H9 (cell line): ENCODE data around the gene AP2A2. TPM values are rescaled to one million over a fixed set of nuclear protein-coding genes. Genes with fewer than 3 reads are reported as not detected.

Experiments used
- DNase-seq: peaks from one replicate; pipeline ENCODE4 v3.0.0-alpha.2; 2017
- H2AFZ ChIP-seq: one replicate; pipeline ENCODE4 v1.6.1; 2013; ENCODE audit warnings: mild to moderate bottlenecking, low read length, control low read depth, moderate library complexity
- H2AK5ac ChIP-seq: 2 replicates; pipeline ENCODE4 v1.6.1; 2013; ENCODE audit warnings: low read length, control low read depth, mixed read lengths; ENCODE audit not compliant: insufficient read length
- H2BK120ac ChIP-seq: one replicate; pipeline ENCODE4 v1.6.1; 2013; ENCODE audit warnings: low read depth, mild to moderate bottlenecking, low read length, control low read depth, inconsistent platforms; ENCODE audit not compliant: poor library complexity, severe bottlenecking
- H2BK12ac ChIP-seq: 2 replicates; pipeline ENCODE4 v1.6.1; 2013; ENCODE audit warnings: low read length, control low read depth, mixed read lengths, low read depth; ENCODE audit not compliant: insufficient read length
- H2BK15ac ChIP-seq: 2 replicates; pipeline ENCODE4 v1.6.1; 2013; ENCODE audit warnings: low read depth, low read length, control low read depth
- H2BK20ac ChIP-seq: one replicate; pipeline ENCODE4 v1.6.1; 2013; ENCODE audit warnings: low read depth, mild to moderate bottlenecking, low read length, control low read depth, inconsistent platforms; ENCODE audit not compliant: poor library complexity, severe bottlenecking
- H2BK5ac ChIP-seq: 2 replicates; pipeline ENCODE4 v1.6.1; 2013; ENCODE audit warnings: low read length, control low read depth, mixed read lengths; ENCODE audit not compliant: insufficient read length
- H3K14ac ChIP-seq: 2 replicates; pipeline ENCODE4 v1.6.1; 2013; ENCODE audit warnings: low read length, control low read depth; ENCODE audit not compliant: insufficient read depth
- H3K18ac ChIP-seq: 2 replicates; pipeline ENCODE4 v1.6.1; 2013; ENCODE audit warnings: low read depth, mild to moderate bottlenecking, mixed read lengths, low read length, control low read depth; ENCODE audit not compliant: insufficient read length
- H3K23ac ChIP-seq: 2 replicates; pipeline ENCODE4 v1.6.1; 2013; ENCODE audit warnings: low read length, control low read depth, mixed read lengths, low read depth; ENCODE audit not compliant: insufficient read length
- H3K23me2 ChIP-seq: 2 replicates; pipeline ENCODE4 v1.6.1; 2013; ENCODE audit warnings: low read depth, mild to moderate bottlenecking, mixed read lengths, low read length, control low read depth; ENCODE audit not compliant: insufficient read length, poor library complexity, severe bottlenecking
- H3K27ac ChIP-seq: 2 replicates; pipeline ENCODE4 v1.5.1; 2013; ENCODE audit warnings: low read length, control low read depth, mixed read lengths, low read depth; ENCODE audit not compliant: insufficient read length
- H3K27me3 ChIP-seq: 2 replicates; pipeline ENCODE4 v1.6.1; 2013; ENCODE audit warnings: low read length, control low read depth, inconsistent platforms; ENCODE audit not compliant: insufficient read depth
- H3K4ac ChIP-seq: 2 replicates; pipeline ENCODE4 v1.6.1; 2013; ENCODE audit warnings: low read depth, mild to moderate bottlenecking, control low read depth, inconsistent platforms, low read length, moderate library complexity
- H3K4me1 ChIP-seq: 2 replicates; pipeline ENCODE4 v1.6.1; 2013; ENCODE audit warnings: low read length, control low read depth, inconsistent platforms; ENCODE audit not compliant: insufficient read depth
- H3K4me2 ChIP-seq: 2 replicates; pipeline ENCODE4 v1.6.1; 2013; ENCODE audit warnings: low read length, control low read depth, mixed read lengths; ENCODE audit not compliant: insufficient read length, insufficient read depth
- H3K56ac ChIP-seq: 2 replicates; pipeline ENCODE4 v1.6.1; 2013; ENCODE audit warnings: low read depth, mild to moderate bottlenecking, mixed read lengths, low read length, control low read depth; ENCODE audit not compliant: insufficient read length
- H3K79me1 ChIP-seq: 2 replicates; pipeline ENCODE4 v1.6.1; 2013; ENCODE audit warnings: low read depth, mild to moderate bottlenecking, moderate library complexity, low read length, control low read depth, inconsistent platforms; ENCODE audit not compliant: insufficient read depth, poor library complexity, severe bottlenecking
- H3K79me2 ChIP-seq: 2 replicates; pipeline ENCODE4 v1.6.1; 2013; ENCODE audit warnings: low read length, control low read depth, inconsistent platforms; ENCODE audit not compliant: insufficient read depth
- H3K9ac ChIP-seq: 2 replicates; pipeline ENCODE4 v1.6.1; 2013; ENCODE audit warnings: low read length, control low read depth, mixed read lengths; ENCODE audit not compliant: insufficient read length; ENCODE audit errors: extremely low read depth
- H3K9me3 ChIP-seq: one replicate; pipeline ENCODE4 v1.6.1; 2013; ENCODE audit warnings: low read depth, low read length, inconsistent platforms; ENCODE audit not compliant: control insufficient read depth
- H3T11ph ChIP-seq: one replicate; pipeline ENCODE4 v1.6.1; 2013; ENCODE audit warnings: mild to moderate bottlenecking, low read length, control low read depth, inconsistent platforms
- H4K20me1 ChIP-seq: one replicate; pipeline ENCODE4 v1.6.1; 2013; ENCODE audit not compliant: control insufficient read depth, insufficient read length, insufficient read depth
- H4K5ac ChIP-seq: 2 replicates; pipeline ENCODE4 v1.6.1; 2013; ENCODE audit warnings: low read depth, mild to moderate bottlenecking, mixed read lengths, low read length, control low read depth; ENCODE audit not compliant: insufficient read length
- H4K8ac ChIP-seq: replicated peaks from 2 replicates; pipeline ENCODE4 v1.6.1; 2013; ENCODE audit warnings: low read length, control low read depth, mixed read lengths, low read depth; ENCODE audit not compliant: insufficient read length
- H4K91ac ChIP-seq: 2 replicates; pipeline ENCODE4 v1.6.1; 2013; ENCODE audit warnings: low read depth, mild to moderate bottlenecking, moderate library complexity, mixed read lengths, low read length, control low read depth; ENCODE audit not compliant: insufficient read length
- H3K27ac Mint-ChIP-seq, 3 experiments: 2 replicates in 2 of 3; 3 replicates in 1 of 3; pipeline ENCODE4 v1.8.0; 2020 to 2021; ENCODE audit warnings: mixed read lengths in 3 of 3, mild to moderate bottlenecking in 1 of 3, moderate library complexity in 1 of 3
- H3K27me3 Mint-ChIP-seq: 2 replicates; pipeline ENCODE4 v1.8.0; 2021; ENCODE audit warnings: low read depth, mild to moderate bottlenecking, moderate library complexity, mixed read lengths
- H3K36me3 Mint-ChIP-seq, 3 experiments: 2 replicates in 2 of 3; 3 replicates in 1 of 3; pipeline ENCODE4 v1.8.0; 2020 to 2021; ENCODE audit warnings: low read depth in 3 of 3, mixed read lengths in 3 of 3; ENCODE audit not compliant: insufficient read depth in 1 of 3
- H3K4me1 Mint-ChIP-seq, 2 experiments: 2 replicates each; pipeline ENCODE4 v1.8.0; 2020; ENCODE audit warnings: mixed read lengths in 2 of 2
- H3K4me3 Mint-ChIP-seq, 2 experiments: 2 replicates in 1 of 2; 3 replicates in 1 of 2; pipeline ENCODE4 v1.8.0; 2020 to 2021; ENCODE audit warnings: mild to moderate bottlenecking in 2 of 2, mixed read lengths in 2 of 2, moderate library complexity in 1 of 2
- H3K9me3 Mint-ChIP-seq, 2 experiments: 2 replicates in 1 of 2; 3 replicates in 1 of 2; pipeline ENCODE4 v1.8.0; 2020; ENCODE audit warnings: mild to moderate bottlenecking in 2 of 2, mixed read lengths in 2 of 2, moderate library complexity in 1 of 2
- WGBS: extraction: QIAGEN DNeasy Blood & Tissue Kit; methylation state at CpG from one replicate; pipeline ENCODE4 v1.1.7; 2013; ENCODE audit warnings: missing lambda C conversion rate, low lambda C conversion rate, mixed read lengths; ENCODE audit not compliant: insufficient read length; ENCODE audit errors: extremely low coverage; 5-methylcytosine and 5-hydroxymethylcytosine counted together
- total RNA-seq: library from RNA; stranded (reverse); gene quantifications from 2 replicates; pipeline ENCODE4 v1.2.1, GENCODE V29; 2021
- TF ChIP-seq, protein P1 (sequence below): fragments of 200-600 bp; sonication (generic); conservative IDR thresholded peaks from 3 replicates; pipeline ENCODE4 v1.8.0; 2021; ENCODE audit warnings: antibody characterized with exemption, mild to moderate bottlenecking

Gene AP2A2
- total RNA-seq, 1 experiment from 2014 or later, result 53.7 TPM

- H3K27ac Mint-ChIP-seq, result no peak overlapping the region
- Histone ChIP-seq H2BK12ac (no peak overlapping the region), H3K9me3 (no peaks in the 10 kb centered on the region), H2BK5ac (no peak overlapping the region), H4K8ac (no peak overlapping the region), H3K9ac (no peak overlapping the region), H3K79me1 (no peaks in the 10 kb centered on the region), H2AK5ac (no peak overlapping the region), H3K27me3 (no peaks in the 10 kb centered on the region), H3K4ac (no peak overlapping the region), H3K14ac (no peak overlapping the region), H3K79me2 (no peaks in the 10 kb centered on the region), H2BK120ac (no peak overlapping the region), H3K4me2 (no peak overlapping the region), H3K4me1 (no peaks in the 10 kb centered on the region), H3K23ac (no peak overlapping the region), H4K91ac (no peak overlapping the region), H3K18ac (no peak overlapping the region), H2AFZ (no peak overlapping the region), H3K27ac (no peak overlapping the region), H2BK15ac (no peak overlapping the region), H4K20me1 (no peaks in the 10 kb centered on the region), H4K5ac (no peak overlapping the region), H3T11ph (no peak overlapping the region), H3K23me2 (no peaks in the 10 kb centered on the region), H3K56ac (no peak overlapping the region), H2BK20ac (no peak overlapping the region)
- no peak for DNase-seq
- no CpG with 5 or more reads among the region's 8 CpGs for WGBS
- peaks cover 8% of the 10 kb centered on the region for H3K27me3 Mint-ChIP-seq
- no peaks in the 10 kb centered on the region; a peak in 1 of 5 replicates for H3K9me3 Mint-ChIP-seq
- TF ChIP-seq, protein P1, sequence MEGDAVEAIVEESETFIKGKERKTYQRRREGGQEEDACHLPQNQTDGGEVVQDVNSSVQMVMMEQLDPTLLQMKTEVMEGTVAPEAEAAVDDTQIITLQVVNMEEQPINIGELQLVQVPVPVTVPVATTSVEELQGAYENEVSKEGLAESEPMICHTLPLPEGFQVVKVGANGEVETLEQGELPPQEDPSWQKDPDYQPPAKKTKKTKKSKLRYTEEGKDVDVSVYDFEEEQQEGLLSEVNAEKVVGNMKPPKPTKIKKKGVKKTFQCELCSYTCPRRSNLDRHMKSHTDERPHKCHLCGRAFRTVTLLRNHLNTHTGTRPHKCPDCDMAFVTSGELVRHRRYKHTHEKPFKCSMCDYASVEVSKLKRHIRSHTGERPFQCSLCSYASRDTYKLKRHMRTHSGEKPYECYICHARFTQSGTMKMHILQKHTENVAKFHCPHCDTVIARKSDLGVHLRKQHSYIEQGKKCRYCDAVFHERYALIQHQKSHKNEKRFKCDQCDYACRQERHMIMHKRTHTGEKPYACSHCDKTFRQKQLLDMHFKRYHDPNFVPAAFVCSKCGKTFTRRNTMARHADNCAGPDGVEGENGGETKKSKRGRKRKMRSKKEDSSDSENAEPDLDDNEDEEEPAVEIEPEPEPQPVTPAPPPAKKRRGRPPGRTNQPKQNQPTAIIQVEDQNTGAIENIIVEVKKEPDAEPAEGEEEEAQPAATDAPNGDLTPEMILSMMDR, result no peak
- H3K36me3 Mint-ChIP-seq, result no peaks in the 10 kb centered on the region; a peak in 1 of 7 replicates
- no peaks in the 10 kb centered on the region for H3K4me1 Mint-ChIP-seq
- no peak overlapping the region for H3K4me3 Mint-ChIP-seq
These were observed 115.4 kb downstream of the AP2A2 start for GRCh38 chr11:1041149-1041467.
